HepG2 (cell line): ENCODE data around the gene TBRG4. TPM values are rescaled to one million over a fixed set of nuclear protein-coding genes. Genes with fewer than 3 reads are reported as not detected.

Source experiments
- ATAC-seq: fragments of 200-7000 bp; cut with Tn5 transposase; 3 replicates; pipeline ENCODE4 v1.9.1; 2020; ENCODE audit warnings: mild to moderate bottlenecking, moderate library complexity
- BruUV-seq: library from RNA; stranded (reverse); fragments of 400-500 nt; replicated peaks from 2 replicates; lab custom pipeline; 2021; lab: Mats Ljungman, UMichigan
- CTCF ChIA-PET: fragments of 300-600 bp; formaldehyde crosslinking; extraction: SDS; loops from one replicate; lab custom pipeline; 2021; ENCODE audit warnings: low total read pairs, inconsistent platforms, low intra/inter-chr PET ratio; lab: Yijun Ruan, JAX
- POLR2A ChIA-PET: fragments of 350-600 bp; sonication (Branson Sonifier 250); formaldehyde crosslinking; loops from one replicate; lab custom pipeline; 2020; ENCODE audit warnings: antibody characterized with exemption, inconsistent platforms; lab: Yijun Ruan, JAX
- DNase-seq: peaks from one replicate; pipeline ENCODE4 v3.0.0-alpha.2; 2015; ENCODE audit warnings: low spot score
- FAIRE-seq: peaks from 3 replicates; lab custom pipeline; 2011; peaks lifted over from hg19 to GRCh38; lab: Jason Lieb, UNC
- H2AFZ ChIP-seq: one replicate; pipeline ENCODE4 v1.6.1; 2011; ENCODE audit warnings: low read length, inconsistent platforms
- H3K27ac ChIP-seq: fragments of 300-600 bp; 3 replicates; pipeline ENCODE4 v1.8.0; 2011; ENCODE audit warnings: mixed run types, mild to moderate bottlenecking, mixed read lengths, low read length, inconsistent platforms; ENCODE audit not compliant: insufficient read depth; ENCODE audit errors: extremely low read length
- H3K27me3 ChIP-seq, 2 experiments: fragments of 200-600 bp in 1 of 2; 2 replicates in 1 of 2; 3 replicates in 1 of 2; pipeline versions ENCODE4 v1.6.0 to v1.8.0; 2011; ENCODE audit warnings: low read length in 2 of 2, mild to moderate bottlenecking in 2 of 2, moderate library complexity in 2 of 2, inconsistent platforms in 1 of 2; ENCODE audit not compliant: insufficient read depth in 2 of 2, control insufficient read depth in 1 of 2
- H3K36me3 ChIP-seq, 2 experiments: fragments of 200-600 bp in 1 of 2; replicated peaks in 1 of 2; 2 replicates in 1 of 2; 3 replicates in 1 of 2; pipeline versions ENCODE4 v1.5.1 to v1.8.0; 2011; ENCODE audit warnings: low read length in 2 of 2, inconsistent platforms in 1 of 2; ENCODE audit not compliant: insufficient read depth in 2 of 2, control insufficient read depth in 1 of 2
- H3K4me1 ChIP-seq: 2 replicates; pipeline ENCODE4 v1.5.1; 2012; ENCODE audit warnings: low read length, inconsistent platforms; ENCODE audit not compliant: insufficient read depth
- H3K4me2 ChIP-seq: 2 replicates; pipeline ENCODE4 v1.6.0; 2011; ENCODE audit warnings: low read depth, low read length, inconsistent platforms
- H3K4me3 ChIP-seq, 3 experiments: fragments of 200-600 bp in 1 of 3; sonication (generic), shearing (Covaris generic) in 1 of 3; replicated peaks in 1 of 3; 2 replicates each; pipeline ENCODE4 v1.5.1; 2011 to 2016; ENCODE audit warnings: low read length in 3 of 3, inconsistent platforms in 2 of 3, low read depth in 2 of 3, mild to moderate bottlenecking in 2 of 3, control low read depth in 1 of 3, mixed read lengths in 1 of 3; ENCODE audit not compliant: insufficient read depth in 1 of 3
- H3K79me2 ChIP-seq: one replicate; pipeline ENCODE4 v1.6.1; 2011; ENCODE audit warnings: low read length, inconsistent platforms; ENCODE audit not compliant: insufficient read depth
- H3K9ac ChIP-seq: 2 replicates; pipeline ENCODE4 v1.6.0; 2011; ENCODE audit warnings: mild to moderate bottlenecking, low read depth, low read length, inconsistent platforms; ENCODE audit not compliant: insufficient read depth
- H3K9me3 ChIP-seq: 2 replicates; pipeline ENCODE4 v1.5.1; 2012; ENCODE audit warnings: mild to moderate bottlenecking, low read length
- H4K20me1 ChIP-seq: 2 replicates; pipeline ENCODE4 v1.6.0; 2011; ENCODE audit warnings: inconsistent platforms, mild to moderate bottlenecking, low read length, moderate library complexity; ENCODE audit not compliant: insufficient read depth
- GMEB1 ChIP-seq: sonication (generic); formaldehyde crosslinking; IDR thresholded peaks from 2 replicates; pipeline ENCODE4 v1.5.1; 2020; ENCODE audit warnings: missing genetic modification reagents, mild to moderate bottlenecking, borderline replicate concordance
- GZF1 ChIP-seq: sonication (generic); formaldehyde crosslinking; IDR thresholded peaks from 2 replicates; pipeline ENCODE4 v1.5.1; 2020; ENCODE audit warnings: mild to moderate bottlenecking, missing genetic modification reagents
- MTF2 ChIP-seq: sonication (generic); formaldehyde crosslinking; IDR thresholded peaks from 2 replicates; pipeline ENCODE4 v1.5.0; 2020; ENCODE audit warnings: missing genetic modification reagents, borderline replicate concordance
- ZBTB34 ChIP-seq: sonication (generic); formaldehyde crosslinking; IDR thresholded peaks from 2 replicates; pipeline ENCODE4 v1.8.0; 2022; ENCODE audit warnings: mild to moderate bottlenecking, missing genetic modification reagents
- ZBTB39 ChIP-seq: sonication (generic); formaldehyde crosslinking; IDR thresholded peaks from 2 replicates; pipeline ENCODE4 v1.5.0; 2020; ENCODE audit warnings: missing genetic modification reagents
- ZNF121 ChIP-seq: sonication (generic); formaldehyde crosslinking; IDR thresholded peaks from 2 replicates; pipeline ENCODE4 v1.5.0; 2020; ENCODE audit warnings: mild to moderate bottlenecking, missing genetic modification reagents
- ZNF629 ChIP-seq: sonication (generic); formaldehyde crosslinking; conservative IDR thresholded peaks from 2 replicates; pipeline ENCODE4 v1.5.0; 2020; ENCODE audit warnings: missing genetic modification reagents
- WGBS: methylation state at CpG from one replicate; pipeline ENCODE4 v1.1.6; 2017; ENCODE audit warnings: low lambda C conversion rate; 5-methylcytosine and 5-hydroxymethylcytosine counted together
- in situ Hi-C: cut with HindIII; loops from 2 replicates; pipeline ENCODE4 v1.10.0; 2017; ENCODE audit warnings: low pct_unique_long_range_greater_than_20kb; ENCODE audit not compliant: extremely low pct_ligation_motif_present
- intact Hi-C: fragments of 100-400 bp; cut with micrococcal nuclease; formaldehyde crosslinking; loops from one replicate; pipeline ENCODE4 v1.10.0; 2022; ENCODE audit not compliant: unreplicated experiment
- polyA plus RNA-seq, 8 experiments: library from polyadenylated mRNA; depleted of rRNA in 3 of 8; stranded (reverse) in 7 of 8; unstranded in 1 of 8; fragments of >200 nt; fragmentation: Illumina TruSeq in 4 of 8; extraction: Trizol in 4 of 8; gene quantifications; 2 replicates each; pipeline versions ENCODE4 v1.2.1 to v1.2.3, GENCODE V29; 2011 to 2016; ENCODE audit warnings: low read depth in 4 of 8, missing spikeins in 1 of 8, mixed read lengths in 1 of 8; ENCODE audit not compliant: insufficient read depth in 1 of 8
- total RNA-seq, 5 experiments: library from RNA; depleted of rRNA; stranded (reverse); fragments of >200 nt; fragmentation: Illumina TruSeq; extraction: Trizol; gene quantifications; 2 replicates each; pipeline ENCODE4 v1.2.3, GENCODE V29; 2016; ENCODE audit warnings: low read depth in 1 of 5
- TF ChIP-seq, protein P1 (sequence below), 2 experiments: sonication (generic) in 1 of 2; formaldehyde crosslinking in 1 of 2; IDR thresholded peaks; 2 replicates each; pipeline versions ENCODE4 v1.4.0 to v1.6.1; 2018 to 2020; ENCODE audit warnings: missing genetic modification reagents in 2 of 2, borderline replicate concordance in 1 of 2, low read depth in 1 of 2, mild to moderate bottlenecking in 1 of 2, missing biosample characterization in 1 of 2
- TF ChIP-seq, protein P2 (sequence below): sonication (generic); formaldehyde crosslinking; conservative IDR thresholded peaks from 2 replicates; pipeline ENCODE4 v1.4.0; 2020; ENCODE audit warnings: missing genetic modification reagents

Gene TBRG4
- total and polyA plus RNA-seq, 2 of the 13 experiments (the other 11 are each of a cell fraction or from before 2014, with no cell fraction given): 87.8 to 107 TPM

- TF ChIP-seq ZBTB39 (CRISPR knock-in tag): no peak
These were observed 35.4 kb downstream of the TBRG4 start (continued) for GRCh38 chr7:45075871-45076796.

DNA sequence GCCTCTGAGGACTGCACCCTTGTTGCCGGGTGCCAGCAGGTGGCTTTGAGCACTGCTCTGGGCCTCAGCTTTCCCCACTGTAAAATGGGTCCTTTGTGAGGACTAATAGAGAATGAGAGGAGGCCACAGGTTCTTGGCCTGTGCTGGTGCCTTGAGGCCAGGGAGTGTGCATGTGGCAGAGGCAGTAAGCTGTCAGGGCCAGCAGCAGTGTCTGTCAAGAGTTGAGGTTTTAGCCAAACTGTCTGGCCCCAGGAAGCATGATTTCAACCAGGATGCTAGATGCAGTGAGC lies 36.2 kb downstream of the TBRG4 start:
- DNase-seq (no peak), FAIRE-seq (no peak), ATAC-seq (no peak)
- TF ChIP-seq GZF1 (no peak), ZBTB34 (CRISPR knock-in tag) (no peak), ZNF629 (CRISPR knock-in tag) (peak; percentile 91), MTF2 (CRISPR knock-in tag) (no peak), GMEB1 (CRISPR knock-in tag) (no peak), ZNF121 (CRISPR knock-in tag) (no peak)
- TF ChIP-seq, protein P1, sequence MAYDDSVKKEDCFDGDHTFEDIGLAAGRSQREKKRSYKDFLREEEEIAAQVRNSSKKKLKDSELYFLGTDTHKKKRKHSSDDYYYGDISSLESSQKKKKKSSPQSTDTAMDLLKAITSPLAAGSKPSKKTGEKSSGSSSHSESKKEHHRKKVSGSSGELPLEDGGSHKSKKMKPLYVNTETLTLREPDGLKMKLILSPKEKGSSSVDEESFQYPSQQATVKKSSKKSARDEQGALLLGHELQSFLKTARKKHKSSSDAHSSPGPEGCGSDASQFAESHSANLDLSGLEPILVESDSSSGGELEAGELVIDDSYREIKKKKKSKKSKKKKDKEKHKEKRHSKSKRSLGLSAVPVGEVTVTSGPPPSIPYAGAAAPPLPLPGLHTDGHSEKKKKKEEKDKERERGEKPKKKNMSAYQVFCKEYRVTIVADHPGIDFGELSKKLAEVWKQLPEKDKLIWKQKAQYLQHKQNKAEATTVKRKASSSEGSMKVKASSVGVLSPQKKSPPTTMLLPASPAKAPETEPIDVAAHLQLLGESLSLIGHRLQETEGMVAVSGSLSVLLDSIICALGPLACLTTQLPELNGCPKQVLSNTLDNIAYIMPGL (CRISPR knock-in tag; IDR thresholded peaks at IDR 0.05; ENCODE audit: borderline replicate concordance in 1 of 2, low read depth in 1 of 2): no peak
- TF ChIP-seq, protein P2, sequence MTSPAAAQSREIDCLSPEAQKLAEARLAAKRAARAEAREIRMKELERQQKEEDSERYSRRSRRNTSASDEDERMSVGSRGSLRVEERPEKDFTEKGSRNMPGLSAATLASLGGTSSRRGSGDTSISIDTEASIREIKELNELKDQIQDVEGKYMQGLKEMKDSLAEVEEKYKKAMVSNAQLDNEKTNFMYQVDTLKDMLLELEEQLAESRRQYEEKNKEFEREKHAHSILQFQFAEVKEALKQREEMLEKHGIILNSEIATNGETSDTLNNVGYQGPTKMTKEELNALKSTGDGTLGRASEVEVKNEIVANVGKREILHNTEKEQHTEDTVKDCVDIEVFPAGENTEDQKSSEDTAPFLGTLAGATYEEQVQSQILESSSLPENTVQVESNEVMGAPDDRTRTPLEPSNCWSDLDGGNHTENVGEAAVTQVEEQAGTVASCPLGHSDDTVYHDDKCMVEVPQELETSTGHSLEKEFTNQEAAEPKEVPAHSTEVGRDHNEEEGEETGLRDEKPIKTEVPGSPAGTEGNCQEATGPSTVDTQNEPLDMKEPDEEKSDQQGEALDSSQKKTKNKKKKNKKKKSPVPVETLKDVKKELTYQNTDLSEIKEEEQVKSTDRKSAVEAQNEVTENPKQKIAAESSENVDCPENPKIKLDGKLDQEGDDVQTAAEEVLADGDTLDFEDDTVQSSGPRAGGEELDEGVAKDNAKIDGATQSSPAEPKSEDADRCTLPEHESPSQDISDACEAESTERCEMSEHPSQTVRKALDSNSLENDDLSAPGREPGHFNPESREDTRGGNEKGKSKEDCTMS: no peak
- no peak overlapping the region for H3K9ac ChIP-seq
- H3K4me2 ChIP-seq: no peak overlapping the region
- no peaks in the 10 kb centered on the region for H4K20me1 ChIP-seq
- H3K4me1 ChIP-seq: no peaks in the 10 kb centered on the region
- no CpG with 5 or more reads among the region's 1 CpG for WGBS
- BruUV-seq: no TSS peak
- no peaks in the 10 kb centered on the region for H3K9me3 ChIP-seq
- ChIA-PET CTCF (no interaction called here), POLR2A (no interaction called here)
- no peaks in the 10 kb centered on the region for H3K79me2 ChIP-seq
- no peak overlapping the region for H2AFZ ChIP-seq
- no peak overlapping the region for H3K27ac ChIP-seq
- H3K4me3 ChIP-seq: no peak overlapping the region
- H3K36me3 ChIP-seq: peaks cover 6 to 18% of the 10 kb centered on the region in 2 experiments; a peak in 3 of 5 replicates
- intact Hi-C loops: no loop called here
- H3K27me3 ChIP-seq: peaks cover 0 to 2% of the 10 kb centered on the region in 2 experiments; a peak in 1 of 5 replicates
- in situ Hi-C loops: no loop called here
